CD4-positive, alpha-beta T cell treated with Interferon alpha-2 for 1 hour (primary cell): ENCODE data around the gene ANKDD1B.

Source experiments
- DNase-seq, 2 donors: peaks; one replicate each; pipeline ENCODE4 v3.0.0-alpha.2; 2020 to 2022

Gene ANKDD1B

GRCh38 chr5:75707911-75708509, 96.8 kb downstream of the ANKDD1B start:
- DNase-seq = no peak

DNA sequence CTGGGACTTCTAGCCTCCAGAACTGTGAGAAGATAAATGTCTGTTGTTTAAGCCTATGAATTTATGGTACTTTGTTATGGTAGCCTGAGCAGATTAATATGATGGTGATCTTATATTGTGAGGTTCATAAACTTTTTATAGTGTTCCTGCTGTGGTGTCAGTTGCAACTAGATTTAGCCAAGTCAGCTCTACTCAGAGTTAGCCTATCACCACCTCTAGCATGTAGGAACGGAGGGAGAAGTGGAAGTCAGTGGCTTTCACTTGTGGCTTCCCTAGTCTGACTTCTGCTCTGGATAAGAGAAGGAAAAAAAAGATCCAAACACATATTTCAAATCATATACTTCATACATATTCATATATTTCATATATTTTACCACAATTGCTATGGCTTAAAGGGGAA, 99.4 kb downstream of the ANKDD1B start:
- DNase-seq = no peak

- no peak for DNase-seq
Observed at GRCh38 chr5:75711151-75711550, 99.9 kb downstream of the ANKDD1B start.

DNA sequence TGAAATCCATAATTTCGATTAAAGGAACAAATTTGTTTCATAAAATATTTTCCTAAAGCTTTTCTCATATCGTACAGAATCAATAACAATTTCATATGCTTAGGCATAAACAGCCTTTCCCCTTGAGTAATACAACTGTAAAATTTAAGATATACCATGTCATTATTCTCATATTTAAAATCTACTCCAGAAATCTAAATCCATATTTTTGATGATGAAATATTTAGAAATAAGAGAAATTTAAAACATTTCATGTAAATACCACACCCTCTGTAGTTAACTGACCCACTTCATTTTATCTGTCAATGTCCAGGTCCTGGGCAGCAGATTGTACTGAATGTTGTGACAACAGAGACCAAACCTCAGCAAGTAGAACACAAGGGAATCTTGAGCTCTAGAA, 100.8 kb downstream of the ANKDD1B start:
- no peak for DNase-seq

DNA sequence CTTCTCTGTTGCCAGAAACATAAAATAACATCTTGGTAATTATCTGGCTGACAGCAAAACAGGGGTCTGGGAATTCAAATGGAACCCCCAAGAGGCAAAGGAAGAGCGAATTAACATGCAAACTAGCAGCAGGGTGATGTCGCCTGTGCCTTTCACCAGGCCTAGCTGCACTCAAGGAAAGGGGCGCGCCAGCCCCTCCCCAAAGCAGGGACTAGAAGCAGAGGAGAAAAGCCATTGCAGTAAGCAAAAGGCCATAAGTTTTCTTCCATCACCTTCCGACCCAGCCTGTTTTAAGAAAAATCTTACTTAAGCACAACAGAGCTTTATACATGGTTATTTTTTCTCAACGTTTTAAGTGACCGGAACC, 105.4 kb downstream of the ANKDD1B start:
- no peak for DNase-seq

DNA sequence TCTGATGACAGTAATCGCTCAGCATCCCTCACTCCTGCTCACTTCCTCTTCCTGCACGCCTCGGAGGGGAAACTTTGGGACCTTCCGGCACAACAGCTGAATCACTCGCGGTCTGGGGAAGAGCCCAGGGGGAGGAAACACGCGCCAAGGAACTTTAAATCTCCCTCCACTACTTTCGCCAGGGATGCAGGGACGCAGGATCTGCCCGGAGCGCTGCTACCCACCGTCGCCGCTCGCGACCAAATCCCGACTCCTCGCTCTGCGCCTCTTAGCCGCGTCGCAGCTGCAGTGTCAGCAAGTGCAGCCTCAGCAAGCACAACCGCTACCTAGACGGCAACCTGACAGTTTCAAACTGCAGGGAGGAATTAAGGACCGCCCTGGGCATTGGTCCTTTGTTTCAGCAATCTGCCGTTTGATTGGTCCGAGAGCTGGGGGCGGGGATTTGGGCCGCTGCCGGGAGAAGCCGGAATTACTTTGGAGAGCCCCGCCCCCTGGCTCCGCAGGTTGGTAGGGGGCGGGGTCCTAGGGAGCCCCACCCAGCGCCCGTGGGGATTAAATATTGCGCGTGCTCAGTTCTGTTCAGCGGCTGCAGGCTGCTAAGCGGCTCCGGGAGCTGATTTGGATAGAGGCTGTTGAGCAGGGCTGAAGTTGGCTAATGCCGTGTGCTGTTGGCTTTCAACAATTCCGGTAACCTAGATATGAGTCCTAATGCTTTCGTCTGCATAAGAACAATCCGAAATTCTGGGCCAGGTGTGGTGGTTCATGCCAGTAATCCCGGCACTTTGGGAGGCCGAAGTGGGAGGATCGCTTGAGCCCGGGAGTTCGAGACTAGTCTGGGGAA, 106.0 kb downstream of the ANKDD1B start, which contains the start of gene POC5:
Gene POC5, minus strand, starts transcription at position 356 of the 841 bp plus-strand sequence. CDS start 4,500 bp downstream, outside the sequence.
- peak; percentile 97 to 99 for DNase-seq

DNA sequence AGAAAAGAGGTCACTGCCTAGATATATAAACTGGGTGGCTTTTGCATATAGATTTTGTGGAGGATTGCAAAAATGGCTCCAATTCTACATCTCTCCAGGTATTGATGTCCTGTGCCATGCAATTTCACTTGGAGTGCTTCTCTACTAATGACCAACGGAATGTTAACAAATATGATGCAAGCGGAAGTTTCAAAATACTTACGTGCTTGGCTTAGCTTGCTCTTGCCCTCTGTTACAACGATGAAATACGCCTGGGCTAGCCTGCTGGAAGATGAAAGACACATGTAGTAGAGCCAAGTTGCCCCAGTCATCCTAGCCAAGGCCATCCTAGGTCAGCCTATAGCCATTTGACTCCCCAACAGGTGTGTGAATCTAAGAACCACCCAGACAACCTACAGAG, 109.6 kb downstream of the ANKDD1B start:
- DNase-seq = no peak
